ENCODE measurements around the gene DCAF5.
"Not testable (repeated sequence)": the region's sequence is repeated elsewhere in the genome, so short reads cannot be mapped to it uniquely, and the experiment has no call there.

The DCAF5 gene

DNA sequence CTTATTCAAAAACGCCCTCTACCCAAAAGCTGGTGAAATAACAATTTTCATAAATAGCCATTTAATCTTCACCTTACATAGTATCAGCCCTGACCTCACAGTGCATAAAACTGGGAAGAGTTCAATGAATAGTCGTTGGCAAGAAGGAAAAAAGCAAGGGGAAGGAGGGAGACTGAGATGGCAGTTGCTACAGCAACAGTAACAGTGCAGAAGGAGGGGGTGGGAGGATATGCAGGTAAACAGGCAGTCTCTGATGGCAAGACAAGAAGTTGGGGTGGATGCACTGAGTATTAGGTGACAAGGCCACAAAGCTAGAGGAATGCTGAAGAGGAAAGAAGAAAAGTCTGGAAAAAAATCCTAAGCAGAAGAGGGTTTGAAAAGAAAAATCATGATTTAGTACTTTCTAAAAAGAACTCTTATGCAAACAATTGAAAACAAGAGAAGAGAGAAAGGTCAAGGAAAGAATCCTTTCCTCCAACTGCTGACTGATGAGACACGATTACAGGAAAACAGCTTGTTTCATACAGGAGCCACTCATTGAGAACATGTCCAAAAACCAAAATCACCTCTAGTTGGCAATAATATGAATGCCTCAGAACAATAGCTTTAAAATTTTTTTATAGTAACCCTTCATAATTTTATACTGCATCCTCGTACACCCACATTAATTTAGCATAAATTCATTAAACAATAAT lies 56.0 kb downstream of the DCAF5 start:
- DNase-seq, result no peak

DNA sequence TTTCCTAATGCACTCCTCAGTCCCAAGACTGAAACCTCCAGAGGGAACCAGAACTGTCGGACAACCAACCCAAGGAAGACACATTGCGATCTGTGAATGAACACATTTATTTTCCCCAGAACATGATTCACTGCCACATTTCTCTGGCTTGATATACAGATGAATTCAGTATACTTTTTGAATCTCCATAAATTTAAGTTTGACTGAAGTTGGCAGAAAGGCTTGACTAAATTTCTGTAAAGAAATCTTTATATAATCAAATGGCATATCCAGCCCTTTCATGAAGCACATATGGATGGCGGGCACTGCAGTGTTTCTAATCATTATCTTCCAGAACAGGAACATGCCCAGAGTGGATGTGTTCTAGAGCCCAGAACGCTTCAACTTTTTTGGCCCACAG lies 56.7 kb downstream of the DCAF5 start:
- DNase-seq, result no peak

DNA sequence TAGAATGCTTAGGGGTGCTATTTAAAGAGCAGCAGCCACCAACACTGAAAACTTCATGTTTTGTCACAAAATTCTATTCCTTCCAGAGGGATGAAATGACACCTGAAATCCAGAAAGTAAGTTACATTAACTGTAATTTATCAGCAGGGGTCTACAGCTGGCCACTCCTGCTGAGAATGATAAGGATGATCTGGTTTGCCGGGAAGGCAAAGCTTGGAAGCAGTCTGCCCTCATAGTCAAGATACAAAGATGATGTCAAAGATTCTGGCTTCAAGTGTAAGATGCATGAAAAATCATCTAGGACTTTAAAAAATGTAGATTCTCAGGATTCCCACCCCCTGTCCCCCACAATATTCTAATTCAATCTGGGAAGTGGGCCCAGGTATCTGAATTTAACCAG lies 58.4 kb downstream of the DCAF5 start:
- no peak for DNase-seq

DNA sequence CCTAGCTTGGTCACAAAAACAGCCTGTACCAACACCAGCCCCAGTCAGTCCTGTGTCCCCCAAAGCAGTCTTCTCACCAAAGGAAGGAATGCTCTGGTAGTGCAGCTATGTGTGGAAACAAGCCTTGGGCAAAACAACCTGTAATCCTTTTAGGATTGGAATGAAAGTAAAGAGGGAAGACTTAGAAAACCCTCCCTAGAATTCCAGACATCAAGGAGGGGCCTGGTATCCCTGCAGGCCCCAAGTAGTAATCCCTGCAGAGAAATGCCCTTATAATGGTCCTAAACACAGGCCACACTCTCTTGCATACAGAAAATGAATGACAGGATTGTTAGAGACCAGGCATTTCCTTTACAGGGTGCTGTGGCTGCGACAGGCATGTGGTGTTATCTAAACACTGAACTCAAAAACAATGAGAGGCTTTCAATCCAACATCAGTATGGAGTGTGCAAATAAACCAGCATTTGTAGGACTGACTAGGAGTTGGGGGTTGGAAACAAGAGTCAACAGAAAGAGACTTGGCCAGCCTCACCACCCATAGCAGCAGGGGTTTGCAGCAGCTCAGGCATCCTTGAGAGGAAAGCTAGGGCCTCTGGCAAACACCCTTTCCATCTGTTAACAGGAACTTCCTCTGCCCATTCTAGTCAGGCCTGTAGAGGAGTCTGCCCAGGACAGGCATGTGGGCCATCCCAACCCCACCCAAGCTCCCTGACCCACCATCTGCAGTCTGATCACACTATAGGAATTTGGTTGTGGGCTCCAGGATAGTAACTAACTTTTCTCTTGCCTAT lies 59.1 kb downstream of the DCAF5 start:
- peak; percentile 45 to 87 for DNase-seq

DNA sequence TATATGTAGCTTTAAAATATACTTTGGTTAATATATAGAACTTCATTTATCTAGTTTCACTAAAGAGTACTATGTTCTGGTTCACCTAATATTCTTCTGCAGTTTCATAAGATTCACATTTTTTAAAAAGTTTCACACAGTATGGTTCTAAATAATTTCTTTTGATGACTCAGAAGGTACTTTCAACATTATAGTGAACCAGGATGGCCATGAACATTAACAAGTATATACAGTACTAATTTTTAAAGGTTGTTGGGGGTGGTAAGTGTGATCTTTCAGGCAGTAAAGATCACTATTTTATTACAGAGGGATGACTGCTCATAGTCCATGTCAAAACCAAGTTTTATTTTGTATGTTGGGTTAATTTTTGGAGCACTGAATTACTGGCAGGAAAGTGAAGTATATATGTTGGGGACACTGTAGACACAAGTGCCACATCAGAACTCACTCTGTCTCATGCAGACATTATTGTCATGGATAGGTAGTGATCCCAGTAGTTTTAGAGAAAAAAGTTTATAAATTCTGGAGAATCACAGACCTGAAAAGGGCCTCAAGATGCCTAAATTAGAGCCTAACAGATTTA lies 60.0 kb downstream of the DCAF5 start:
- DNase-seq, result no peak

DNA sequence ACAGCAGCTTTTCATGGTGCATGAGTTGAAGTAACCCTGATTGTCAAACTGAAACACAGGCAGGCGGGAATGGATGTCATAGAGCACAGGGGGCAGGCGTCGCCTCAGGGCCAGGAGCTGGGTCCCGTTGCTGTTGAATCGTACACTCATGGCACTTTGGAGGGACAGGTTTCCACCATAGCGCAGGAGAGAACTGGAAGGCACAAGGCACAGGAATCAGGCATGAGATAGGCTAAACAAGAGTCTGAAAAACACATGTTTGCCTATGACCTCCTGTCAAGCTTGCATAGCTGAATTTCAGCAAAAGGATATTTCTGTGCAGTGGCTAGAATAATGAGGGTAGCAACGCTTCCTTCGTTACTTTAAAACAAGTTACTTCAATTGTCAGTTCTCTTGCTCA lies 61.2 kb downstream of the DCAF5 start:
- no peak for DNase-seq

DNA sequence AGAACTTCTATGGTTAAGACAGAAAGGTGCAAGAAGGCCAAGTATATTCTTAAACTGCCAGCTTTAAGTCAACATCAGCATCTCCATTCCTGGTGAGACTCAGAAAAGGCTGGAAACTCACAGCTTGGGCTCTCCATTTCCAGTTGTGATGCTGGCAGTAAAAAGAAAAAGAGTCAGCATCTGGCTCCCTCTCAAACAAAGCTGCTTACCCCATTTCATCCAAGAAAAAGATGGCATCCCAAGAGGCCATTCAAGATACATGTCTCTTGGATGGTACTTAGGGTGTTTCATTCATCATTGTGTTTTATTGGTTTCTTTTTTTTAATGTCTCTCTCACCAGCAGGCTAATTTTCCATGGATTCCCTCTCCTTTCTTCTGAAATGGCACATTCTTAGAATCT lies 61.9 kb downstream of the DCAF5 start:
- DNase-seq, result no peak

DNA sequence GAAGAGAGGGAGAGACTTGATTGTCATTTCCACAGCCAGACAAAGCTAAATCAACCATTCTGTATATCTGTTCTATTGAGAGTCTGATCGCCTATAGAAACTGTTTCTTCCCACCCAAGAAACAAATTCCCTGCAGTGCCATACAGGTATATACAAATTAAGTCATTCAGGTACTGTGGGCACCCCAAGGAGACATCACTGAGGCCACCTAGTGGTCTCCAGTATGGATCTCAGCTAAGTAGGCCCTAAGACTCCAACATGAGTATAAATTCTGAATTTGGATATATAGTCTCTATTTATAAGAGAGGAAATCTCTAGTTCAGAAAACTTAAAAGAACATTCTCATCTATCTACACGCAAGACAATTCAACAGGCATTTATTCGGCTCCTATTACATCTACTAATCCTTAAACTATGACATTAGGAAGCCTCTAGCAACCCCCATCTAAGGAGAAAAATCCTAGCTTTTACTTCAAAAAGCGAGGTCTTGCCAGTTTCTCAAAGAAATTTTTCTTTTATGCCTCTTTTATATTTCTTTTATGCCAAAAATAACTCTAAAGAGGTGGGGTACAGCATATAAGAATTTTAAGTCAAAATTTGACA lies 62.6 kb downstream of the DCAF5 start:
- no peak for DNase-seq

DNA sequence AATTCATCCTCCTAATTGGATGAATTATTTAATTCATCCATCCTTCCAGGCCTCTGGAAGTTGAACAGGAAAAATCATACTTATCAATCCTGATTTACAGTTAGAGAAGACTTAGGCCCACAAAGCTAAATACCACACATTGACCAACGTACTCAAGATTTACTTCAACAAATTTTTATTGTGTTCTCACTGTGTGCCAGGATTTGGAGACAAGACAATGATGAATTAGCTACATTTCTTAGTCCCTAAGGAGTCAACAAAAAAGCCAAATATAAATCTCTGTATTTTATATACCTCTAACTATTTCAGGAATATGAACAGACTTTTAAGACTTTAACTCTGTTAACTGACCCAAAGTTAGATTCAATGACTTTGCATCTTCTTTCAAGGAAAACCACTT lies 63.9 kb downstream of the DCAF5 start:
- no peak for DNase-seq

DNA sequence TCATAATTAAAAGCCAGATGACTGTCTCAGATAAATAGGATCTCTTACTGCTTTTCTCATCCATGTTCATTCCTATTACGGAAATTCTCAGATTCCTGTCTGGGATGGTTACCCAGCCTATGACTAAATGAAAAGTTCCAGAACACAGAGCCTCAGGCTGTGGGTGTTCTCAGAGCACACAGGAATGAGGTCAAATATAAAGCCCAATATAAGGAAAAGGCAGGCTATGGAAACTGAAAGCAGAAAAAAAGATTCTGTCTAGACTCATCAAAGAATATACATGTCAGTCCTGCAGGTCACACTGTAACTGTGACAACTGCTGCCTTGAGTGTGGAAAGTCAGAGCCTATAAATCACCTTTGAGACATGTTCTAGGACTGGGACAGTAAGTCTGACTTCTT lies 64.3 kb downstream of the DCAF5 start:
- DNase-seq, result no peak

DNA sequence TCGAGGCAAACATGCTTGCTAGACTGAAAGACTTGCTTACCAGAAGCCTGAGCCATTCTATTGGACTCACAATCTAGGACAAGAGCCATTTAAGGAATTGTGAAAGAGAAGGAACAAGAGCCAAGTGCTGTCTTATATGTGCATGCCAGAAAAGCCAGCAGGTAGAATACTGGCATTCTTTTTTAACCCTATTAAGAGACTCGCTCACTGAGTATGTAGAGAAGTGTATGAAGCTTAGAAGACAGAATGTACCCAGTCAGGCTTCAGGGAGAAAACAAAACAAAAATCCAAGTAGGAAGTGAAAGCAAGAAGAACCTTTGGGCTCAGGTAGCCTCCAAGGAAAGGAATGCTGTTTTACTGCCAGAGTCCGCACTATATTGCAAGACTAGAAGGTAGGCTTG lies 65.9 kb downstream of the DCAF5 start:
- peak in 1 of 2 donors; percentile 67 for DNase-seq

DNA sequence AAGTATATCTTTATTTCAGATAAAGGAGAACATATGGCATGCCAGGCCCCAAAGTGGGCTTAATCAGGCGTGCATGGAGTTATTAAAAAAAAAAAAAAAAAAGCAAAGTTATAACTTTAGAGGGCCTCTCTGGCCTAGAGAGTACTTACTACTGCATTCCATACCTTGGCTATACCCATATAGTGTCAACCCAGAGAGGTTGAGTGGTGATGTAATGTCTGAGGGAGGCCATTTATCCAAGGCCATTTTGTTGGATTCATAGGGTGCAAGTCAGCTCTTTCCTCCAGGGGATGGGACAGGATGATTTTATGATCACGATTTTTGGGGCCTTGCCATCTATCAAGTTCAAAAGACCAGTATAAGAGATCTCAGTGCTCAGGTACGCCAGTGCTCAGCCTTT lies 66.4 kb downstream of the DCAF5 start:
- DNase-seq, result no peak

DNA sequence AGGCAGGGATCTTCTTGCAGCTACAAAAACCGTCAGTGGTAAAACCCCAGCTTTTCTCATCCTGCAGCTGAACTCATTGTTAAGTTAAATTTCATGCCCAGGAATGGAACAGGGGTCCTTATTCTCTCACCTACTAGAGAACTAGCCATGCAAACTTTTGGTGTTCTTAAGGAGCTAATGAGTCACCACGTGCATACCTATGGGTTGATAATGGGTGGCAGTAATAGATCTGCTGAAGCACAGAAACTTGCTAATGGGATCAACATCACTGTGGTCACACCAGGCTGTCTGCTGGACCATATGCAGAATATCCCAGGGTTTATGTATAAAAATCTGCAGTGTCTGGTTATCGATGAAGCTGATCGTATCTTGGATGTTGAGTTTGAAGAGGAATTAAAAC lies 68.9 kb downstream of the DCAF5 start:
- no peak for DNase-seq

DNA sequence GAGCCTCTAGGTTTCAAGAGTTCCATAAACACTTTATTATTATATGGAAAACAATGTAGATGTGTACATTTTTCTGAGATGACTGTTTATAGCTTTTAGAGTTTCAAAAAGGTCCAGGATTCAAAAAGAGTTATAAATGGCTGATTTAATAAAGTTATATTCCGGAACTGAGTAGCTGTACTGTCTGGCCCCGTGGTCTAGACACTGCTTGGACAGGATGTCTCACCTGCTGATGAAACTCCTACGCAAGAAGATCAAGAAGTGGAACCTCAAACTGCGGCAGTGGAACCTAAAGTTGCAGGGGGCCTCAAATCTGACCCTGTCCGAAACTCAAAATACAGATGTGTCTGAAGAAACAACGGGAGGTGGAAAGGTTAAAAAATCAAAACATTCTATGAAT lies 69.7 kb downstream of the DCAF5 start:
- no peak for DNase-seq

DNA sequence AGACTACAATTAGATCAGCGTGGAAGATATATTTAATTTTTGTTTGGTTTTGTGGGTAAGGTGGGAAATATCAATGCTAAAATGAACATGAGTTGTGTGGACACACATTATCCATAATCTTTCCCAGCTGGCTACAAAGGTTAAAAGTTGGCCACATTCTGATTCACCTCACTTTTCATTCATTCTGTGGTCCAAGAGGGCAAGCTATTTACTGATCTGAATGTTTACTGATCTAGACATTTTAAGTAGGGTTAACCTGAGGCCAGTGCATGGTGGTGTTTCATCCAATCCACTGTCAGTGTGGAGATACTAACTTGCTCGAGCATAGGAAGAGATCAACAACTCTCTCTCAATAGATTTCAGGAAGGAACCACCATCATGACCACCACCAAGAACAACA lies 71.6 kb downstream of the DCAF5 start:
- DNase-seq, result no peak

DNA sequence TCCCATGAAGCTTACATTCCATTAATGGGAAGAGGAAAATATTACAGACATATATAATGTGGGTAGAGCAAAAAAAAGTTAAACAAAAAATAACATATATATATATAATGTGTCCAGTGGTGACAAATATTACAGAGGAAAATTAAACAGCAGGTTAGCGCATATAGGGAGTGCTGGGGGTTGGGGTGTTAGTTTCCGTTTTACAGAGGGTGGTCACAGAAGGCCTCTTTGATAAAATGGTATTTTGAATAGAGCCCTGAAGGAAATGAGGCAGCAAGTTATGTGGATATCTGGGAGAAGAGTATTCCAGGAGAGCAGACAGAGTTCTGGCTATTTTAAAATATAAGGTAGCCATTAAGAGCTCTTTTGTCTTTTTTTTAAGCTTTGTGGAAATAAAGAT lies 73.2 kb downstream of the DCAF5 start:
- no peak for DNase-seq

DNA sequence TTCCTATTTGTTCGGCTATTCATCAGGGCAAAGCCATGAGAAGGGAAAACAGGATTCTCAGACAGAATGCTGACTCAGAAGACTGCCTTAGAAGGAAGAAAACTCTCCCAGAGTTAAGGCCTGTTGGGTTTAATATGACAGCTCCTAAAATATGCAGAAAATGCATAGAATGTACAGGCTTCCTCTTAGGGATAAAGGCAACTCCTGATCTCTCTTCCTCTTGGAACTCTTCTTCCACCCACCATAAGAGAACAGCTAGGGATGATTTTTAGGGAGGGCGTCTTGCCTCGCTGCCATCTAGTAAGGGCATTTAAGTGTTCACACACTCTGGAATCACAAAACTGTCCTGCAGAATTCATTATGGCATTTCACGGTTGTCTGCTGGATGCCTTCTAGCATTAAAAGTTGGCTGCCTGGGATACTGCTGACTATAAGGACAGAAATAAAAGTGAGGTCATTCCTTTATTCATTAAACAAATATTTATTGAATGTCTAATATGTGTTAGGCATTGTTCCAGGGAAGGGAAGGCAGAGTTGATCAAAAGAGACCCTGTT lies 73.7 kb downstream of the DCAF5 start:
- no peak for DNase-seq

DNA sequence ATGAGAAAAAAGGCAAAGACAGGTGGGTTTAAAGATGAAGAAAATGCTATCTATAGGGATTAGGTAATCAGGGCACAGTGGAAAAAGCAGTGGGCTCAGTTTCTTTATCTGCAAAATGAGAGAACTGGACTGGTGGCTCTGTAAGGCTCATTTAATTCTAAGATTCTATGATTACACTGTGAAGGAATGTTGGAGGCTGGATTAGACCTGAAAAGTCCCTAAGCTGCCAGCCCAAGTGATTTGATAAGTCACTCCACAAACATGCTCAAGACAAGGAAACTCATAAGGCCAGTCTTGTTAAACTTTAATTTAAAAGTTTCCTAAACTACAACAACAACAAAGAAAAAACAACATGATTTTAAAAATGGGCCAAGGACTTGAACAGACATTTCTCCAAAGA lies 75.1 kb downstream of the DCAF5 start:
- no peak for DNase-seq

DNA sequence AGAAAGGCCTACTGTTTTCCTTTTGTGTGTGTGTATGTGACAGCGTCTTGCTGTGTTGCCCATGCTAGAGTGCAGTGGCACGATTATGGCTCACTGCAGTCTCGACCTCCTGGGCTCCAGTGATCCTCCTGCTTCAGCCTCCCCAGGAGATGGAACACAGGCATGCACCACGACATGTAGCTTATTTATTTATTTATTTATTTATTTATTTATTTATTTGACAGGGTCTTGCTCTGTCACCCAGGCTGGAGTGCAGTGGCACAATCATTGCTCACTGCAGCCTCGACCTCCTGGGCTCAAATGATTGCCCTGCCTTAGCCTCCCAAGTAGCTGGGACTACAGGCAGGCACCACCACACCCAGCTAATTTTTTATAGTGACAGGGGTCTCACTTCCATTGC lies 75.7 kb downstream of the DCAF5 start:
- not testable (repeated sequence) for DNase-seq

DNA sequence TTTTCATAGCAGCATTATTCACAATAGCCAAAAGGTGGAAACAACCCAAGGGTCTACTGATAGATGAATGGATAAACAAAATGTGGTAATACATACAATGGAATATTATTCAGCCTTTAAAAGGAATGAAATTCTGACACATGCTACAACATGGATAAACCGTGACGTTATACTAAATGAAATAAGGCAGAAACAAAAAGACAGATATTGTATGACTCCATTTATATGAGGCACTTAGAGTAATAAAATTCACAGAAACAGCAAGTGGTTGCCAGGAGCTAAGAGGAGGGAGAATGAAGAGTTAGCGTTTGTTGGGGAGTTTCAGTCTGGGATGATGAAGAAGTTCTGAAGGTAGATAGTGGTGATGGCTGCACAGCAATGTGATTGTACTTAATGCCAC lies 76.6 kb downstream of the DCAF5 start:
- DNase-seq, result no peak

DNA sequence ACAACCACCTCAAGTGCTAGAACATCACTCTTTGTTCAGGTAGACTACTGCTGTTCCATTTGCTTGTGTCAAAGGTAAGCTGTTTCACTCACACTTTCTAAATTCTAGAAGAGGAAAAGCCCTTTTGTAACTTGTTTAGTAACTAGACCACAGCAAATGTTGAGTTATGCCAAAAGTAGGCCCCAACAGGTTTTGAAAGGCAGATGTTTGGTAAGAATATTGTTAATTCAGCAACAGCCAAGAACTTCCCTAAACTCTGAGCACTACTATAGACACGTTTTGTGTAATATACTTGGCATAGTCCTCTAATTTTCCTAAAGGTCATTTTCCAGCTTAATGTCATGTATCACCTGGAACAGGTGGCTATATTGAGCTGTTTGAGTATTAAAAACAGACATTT lies 79.0 kb downstream of the DCAF5 start:
- no peak for DNase-seq

DNA sequence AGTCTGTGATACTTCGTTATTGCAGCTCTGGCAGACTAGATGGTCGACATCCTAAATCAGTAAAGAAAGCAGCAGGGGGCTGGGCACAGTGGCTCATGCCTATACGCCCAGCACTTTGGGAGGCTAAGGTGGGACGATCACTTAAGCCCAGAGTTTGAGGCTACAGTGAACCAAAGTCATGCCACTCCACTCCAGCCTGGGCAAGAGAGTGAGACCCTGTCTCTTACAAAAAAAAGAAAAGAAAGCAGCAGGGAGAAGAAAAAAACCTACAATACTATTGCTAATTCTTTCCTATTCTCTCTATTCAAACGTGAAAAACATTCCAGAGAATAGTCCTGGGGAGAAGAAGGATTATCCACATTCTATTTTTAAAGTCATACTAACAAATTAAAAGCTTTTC lies 79.5 kb downstream of the DCAF5 start:
- DNase-seq, result no peak

DNA sequence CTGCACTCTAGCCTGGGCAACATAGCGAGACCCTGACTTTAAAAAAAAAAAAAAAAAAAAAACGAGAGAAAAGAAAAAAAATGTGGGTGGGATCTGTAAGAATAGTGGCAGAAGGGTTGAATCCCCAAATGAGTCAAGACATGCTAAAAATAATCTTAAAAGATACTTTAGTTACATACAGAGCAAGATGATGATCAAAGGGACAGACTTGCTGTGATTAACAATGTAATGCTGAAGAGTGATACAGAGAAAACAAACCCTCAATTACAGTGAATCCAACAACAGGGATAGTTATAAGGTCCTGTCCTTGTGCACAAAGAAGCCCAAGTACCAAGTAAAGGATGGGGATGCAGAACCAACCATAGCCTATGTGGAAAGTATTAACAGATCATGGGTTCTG lies 80.3 kb downstream of the DCAF5 start:
- DNase-seq, result no peak
